Measurements from ENCODE around the gene SMG6. TPM values are rescaled to one million over a fixed set of nuclear protein-coding genes. Genes with fewer than 3 reads are reported as not detected.
A peak's percentile ranks its signal among the peaks of the same experiment; 100 is the strongest.

SMG6 gene
- total and polyA plus RNA-seq, 8 donors, result 27.7 to 42.2 (median 38.5) TPM

DNA sequence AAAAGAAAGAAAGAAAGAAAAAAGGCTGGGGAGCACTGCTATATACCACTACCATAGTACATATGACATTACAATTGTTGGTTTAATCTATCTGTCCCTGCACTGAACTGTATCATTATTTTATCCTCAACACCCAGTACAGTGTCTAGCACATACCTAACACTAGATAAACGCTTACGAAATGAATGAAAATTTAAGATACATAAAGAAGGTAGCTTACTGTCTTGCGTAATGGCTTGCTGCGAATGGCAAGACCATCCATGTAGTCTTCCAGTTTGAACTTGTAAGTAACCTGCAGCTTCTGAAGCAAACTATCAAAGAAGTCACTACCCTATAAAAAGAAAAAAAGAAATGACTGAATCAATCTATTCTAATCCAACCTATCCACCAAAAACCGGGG, 6.6 kb downstream of the SMG6 start:
- intact Hi-C loops (cut with DNase I), result no loop called here
- H3K9me3 ChIP-seq, result no peaks in the 10 kb centered on the region
- H3K27ac ChIP-seq, result no peak overlapping the region
- ATAC-seq (no peak), DNase-seq (no peak)
- TF ChIP-seq, protein P1, sequence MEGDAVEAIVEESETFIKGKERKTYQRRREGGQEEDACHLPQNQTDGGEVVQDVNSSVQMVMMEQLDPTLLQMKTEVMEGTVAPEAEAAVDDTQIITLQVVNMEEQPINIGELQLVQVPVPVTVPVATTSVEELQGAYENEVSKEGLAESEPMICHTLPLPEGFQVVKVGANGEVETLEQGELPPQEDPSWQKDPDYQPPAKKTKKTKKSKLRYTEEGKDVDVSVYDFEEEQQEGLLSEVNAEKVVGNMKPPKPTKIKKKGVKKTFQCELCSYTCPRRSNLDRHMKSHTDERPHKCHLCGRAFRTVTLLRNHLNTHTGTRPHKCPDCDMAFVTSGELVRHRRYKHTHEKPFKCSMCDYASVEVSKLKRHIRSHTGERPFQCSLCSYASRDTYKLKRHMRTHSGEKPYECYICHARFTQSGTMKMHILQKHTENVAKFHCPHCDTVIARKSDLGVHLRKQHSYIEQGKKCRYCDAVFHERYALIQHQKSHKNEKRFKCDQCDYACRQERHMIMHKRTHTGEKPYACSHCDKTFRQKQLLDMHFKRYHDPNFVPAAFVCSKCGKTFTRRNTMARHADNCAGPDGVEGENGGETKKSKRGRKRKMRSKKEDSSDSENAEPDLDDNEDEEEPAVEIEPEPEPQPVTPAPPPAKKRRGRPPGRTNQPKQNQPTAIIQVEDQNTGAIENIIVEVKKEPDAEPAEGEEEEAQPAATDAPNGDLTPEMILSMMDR (IDR thresholded peaks at IDR 0.05), result no peak
- no peaks in the 10 kb centered on the region for H3K27me3 ChIP-seq
- H3K4me1 ChIP-seq, result peaks cover 5 to 25% of the 10 kb centered on the region in 2 donors
- H3K4me3 ChIP-seq, result no peak overlapping the region
- H3K36me3 ChIP-seq, result peaks cover 0 to 76% of the 10 kb centered on the region in 2 donors

DNA sequence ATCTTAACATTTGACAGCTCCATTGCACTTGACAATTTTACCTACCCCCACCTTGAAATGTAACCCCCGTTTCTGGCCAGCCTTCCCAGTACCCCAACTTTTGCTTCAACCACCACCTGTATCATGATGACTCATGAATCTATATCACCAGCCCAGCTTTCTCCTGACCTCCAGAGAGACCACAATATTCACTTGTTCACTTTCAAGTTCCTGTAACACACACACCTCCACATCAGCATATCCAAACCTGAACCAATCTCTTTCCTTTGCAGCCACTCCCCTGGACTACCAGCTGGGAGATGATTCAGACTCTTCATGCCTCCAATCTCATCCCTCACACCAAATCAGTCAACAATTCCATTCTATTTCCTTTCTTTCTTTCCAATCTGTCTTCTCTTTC, 8.0 kb downstream of the SMG6 start:
- H3K27me3 ChIP-seq, result no peaks in the 10 kb centered on the region
- TF ChIP-seq, protein P1 (IDR thresholded peaks at IDR 0.05), result no peak
- no peak for ATAC-seq
- H3K27ac ChIP-seq, result no peak overlapping the region
- peaks cover 0 to 11% of the 10 kb centered on the region in 2 donors for H3K4me1 ChIP-seq
- H3K9me3 ChIP-seq, result no peaks in the 10 kb centered on the region
- DNase-seq, result no peak
- H3K36me3 ChIP-seq, result peaks cover 0 to 91% of the 10 kb centered on the region in 2 donors
- H3K4me3 ChIP-seq, result no peak overlapping the region
- intact Hi-C loops (cut with DNase I), result no loop called here

DNA sequence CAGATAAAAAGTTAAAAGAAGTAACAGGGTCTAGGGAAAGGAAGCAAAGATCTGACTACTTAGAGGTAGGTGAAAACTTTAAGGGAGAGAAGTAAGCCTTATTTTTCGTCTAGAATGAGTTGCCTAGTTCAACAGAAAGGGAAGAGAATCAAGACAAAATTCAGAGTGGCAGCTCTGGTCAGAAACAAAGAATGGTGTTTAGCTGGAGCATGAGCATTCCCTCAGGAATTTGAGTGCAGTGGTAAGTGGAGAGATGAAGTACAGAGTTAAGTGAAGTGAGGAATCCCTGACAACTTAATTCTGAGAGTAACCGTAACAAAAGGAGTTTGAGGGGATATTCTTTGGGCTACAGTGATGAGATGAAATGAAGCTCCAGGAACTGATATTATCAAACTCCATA, 11.5 kb downstream of the SMG6 start:
- H3K9me3 ChIP-seq, result no peaks in the 10 kb centered on the region
- no peak overlapping the region for H3K4me3 ChIP-seq
- TF ChIP-seq, protein P1 (IDR thresholded peaks at IDR 0.05), result no peak
- ATAC-seq, result peak; percentile 77
- H3K27ac ChIP-seq, result no peak overlapping the region
- DNase-seq, result no peak
- H3K4me1 ChIP-seq, result no peaks in the 10 kb centered on the region
- H3K27me3 ChIP-seq, result no peaks in the 10 kb centered on the region
- intact Hi-C loops (cut with DNase I), result no loop called here
- H3K36me3 ChIP-seq, result peaks cover 0 to 94% of the 10 kb centered on the region in 2 donors

DNA sequence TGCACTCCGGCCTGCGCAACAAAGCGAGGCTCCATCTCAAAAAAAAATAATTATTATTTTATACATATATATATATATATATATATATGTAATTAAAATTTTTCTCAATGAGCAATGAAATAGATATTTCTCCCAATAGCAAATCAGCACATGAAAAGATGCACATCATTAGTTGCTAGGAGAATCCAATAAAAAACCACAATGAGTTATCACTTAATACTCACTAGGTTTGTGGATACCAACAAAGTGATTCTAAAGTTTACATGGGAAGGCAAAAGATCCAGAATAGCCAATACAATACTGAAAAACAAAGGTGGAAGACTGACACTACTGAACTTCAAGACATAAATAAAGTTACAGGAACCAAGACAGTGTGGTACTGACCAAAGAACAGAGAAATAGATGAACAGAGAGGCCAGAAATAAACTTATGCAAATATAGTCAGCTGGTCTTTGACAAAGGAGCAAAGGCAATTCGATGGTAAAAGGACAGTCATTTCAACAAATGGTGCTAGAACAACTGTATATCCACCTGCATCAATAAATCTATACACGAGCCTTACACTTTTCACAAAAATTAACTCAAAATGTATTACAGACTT, 13.6 kb downstream of the SMG6 start:
- Histone ChIP-seq H3K27ac (no peak overlapping the region), H3K4me1 (no peaks in the 10 kb centered on the region), H3K36me3 (peaks cover 0 to 88% of the 10 kb centered on the region in 2 donors), H3K27me3 (no peaks in the 10 kb centered on the region), H3K4me3 (no peak overlapping the region), H3K9me3 (no peaks in the 10 kb centered on the region)
- no peak for DNase-seq
- TF ChIP-seq, protein P1 (IDR thresholded peaks at IDR 0.05), result no peak
- intact Hi-C loops (cut with DNase I), result no loop called here
- no peak for ATAC-seq

DNA sequence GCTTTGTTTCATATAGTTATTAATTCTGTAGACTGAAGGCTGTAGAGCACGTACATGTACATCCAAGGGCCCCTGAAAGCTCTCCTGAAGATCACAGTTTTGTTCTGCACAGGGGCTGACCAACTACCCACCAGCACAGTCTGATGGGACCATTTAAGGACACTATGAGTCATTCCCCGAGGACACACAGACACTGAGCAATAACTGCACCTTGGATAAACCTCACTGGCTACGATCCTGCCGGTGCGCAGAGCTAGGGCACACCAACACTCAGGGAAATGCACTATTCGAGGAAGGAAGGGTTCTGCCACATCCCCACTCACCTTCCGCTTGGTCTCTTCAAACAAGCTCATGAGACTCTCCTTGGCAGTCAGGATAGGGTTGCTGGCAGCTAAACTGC, 20.3 kb downstream of the SMG6 start:
- ATAC-seq, result no peak
- Histone ChIP-seq H3K27ac (no peak overlapping the region), H3K4me3 (no peak overlapping the region), H3K9me3 (no peaks in the 10 kb centered on the region), H3K27me3 (no peaks in the 10 kb centered on the region), H3K4me1 (peaks cover 0 to 16% of the 10 kb centered on the region in 2 donors), H3K36me3 (peaks cover 0 to 85% of the 10 kb centered on the region in 2 donors)
- intact Hi-C loops (cut with DNase I), result no loop called here
- TF ChIP-seq, protein P1 (IDR thresholded peaks at IDR 0.05), result no peak
- DNase-seq, result no peak

Measured in left lung (tissue), 10 donors.